ENCODE data around the gene C1orf159.

The C1orf159 gene

DNA sequence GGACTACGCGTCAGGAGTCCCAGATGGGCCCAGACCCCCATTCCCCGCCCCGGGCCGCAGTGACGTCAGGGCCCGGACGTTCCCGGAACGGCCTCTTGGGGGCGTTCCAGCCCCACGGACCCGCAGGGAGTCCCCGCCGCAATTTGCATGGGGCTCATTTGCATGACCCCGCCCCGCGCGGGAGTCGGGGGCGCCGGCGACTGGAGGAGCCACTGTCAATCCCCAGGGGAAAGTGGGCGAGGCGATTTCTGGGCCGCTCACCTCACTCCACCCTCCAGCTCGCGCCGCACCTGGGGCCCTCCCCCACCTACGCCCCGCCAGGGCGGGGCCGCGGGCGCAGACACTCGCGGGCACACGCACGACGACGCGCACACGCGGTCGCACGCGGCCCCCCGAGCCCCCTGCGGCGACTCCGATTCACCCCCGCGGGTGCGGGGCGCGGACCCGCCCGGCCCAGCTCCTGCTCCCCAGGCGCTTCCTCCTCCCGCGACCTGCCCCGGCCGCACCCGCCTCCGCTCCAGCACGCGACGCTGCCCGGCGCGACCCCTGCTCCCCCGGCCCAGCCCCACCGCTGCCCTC lies 82.8 kb downstream of the C1orf159 start:
- peak; percentile 92 for DNase-seq

- no peak for DNase-seq
These were observed 83.5 kb downstream of the C1orf159 start for GRCh38 chr1:1032424-1032823.

All from CD4-positive, alpha-beta T cell treated with Interferon gamma for 1 hour (primary cell).